ENCODE data around the gene MFNG. TPM values are rescaled to one million over a fixed set of nuclear protein-coding genes. Genes with fewer than 3 reads are reported as not detected.

Gene MFNG
- total and polyA plus RNA-seq, 3 donors from 2014 or later, result 7.5 to 8.2 (median 8.1) TPM

GRCh38 chr22:37515901-37516300 lies 29.7 kb upstream of the MFNG start:
- 68 to 97% methylated on average over 23 of the region's 23 CpGs for WGBS, 2 donors
- Histone ChIP-seq H3K4me3 (no peak overlapping the region), H3K9me3 (no peaks in the 10 kb centered on the region), H3K27me3 (no peaks in the 10 kb centered on the region), H3K4me1 (peaks cover 39% of the 10 kb centered on the region), H3K36me3 (ENCODE audit: low read depth, missing control alignments) (no peaks in the 10 kb centered on the region), H3K27ac (no peak overlapping the region)
- peak; percentile 46 for DNase-seq
- intact Hi-C loops (cut with DNase I; ENCODE audit: low total_unique reads), result no loop called here
- TF ChIP-seq CTCF (IDR thresholded peaks at IDR 0.05), result no peak
- TF ChIP-seq POLR2A (IDR thresholded peaks at IDR 0.05), result no peak

DNA sequence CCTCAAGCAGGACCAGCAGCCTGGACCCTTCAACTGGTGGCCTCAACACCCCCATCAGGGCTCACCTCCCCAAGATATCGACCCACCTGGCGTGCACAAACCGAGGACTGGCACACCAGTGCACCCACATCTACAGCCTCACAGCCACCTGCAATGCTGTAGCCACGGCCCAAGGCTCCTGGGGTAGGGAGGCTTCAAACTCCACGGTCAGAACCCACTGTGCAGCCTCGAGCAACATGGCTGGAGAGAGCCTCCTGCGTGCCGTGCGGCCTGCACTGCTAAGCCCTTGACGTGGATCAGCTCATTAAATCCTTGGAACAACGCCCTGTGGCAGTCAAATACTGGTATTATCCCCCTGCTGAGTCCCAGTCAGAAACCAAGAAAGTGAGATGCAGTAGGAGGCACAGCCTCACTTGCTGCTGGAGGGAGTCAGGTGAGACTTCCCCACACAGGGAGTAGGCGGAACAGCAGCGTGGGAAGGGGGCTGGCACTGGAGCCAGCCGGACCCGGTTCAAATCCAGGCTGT lies 28.4 kb upstream of the MFNG start:
- WGBS, 2 donors, result 68 to 95% methylated on average over 8 to 13 of the region's 15 CpGs
- Histone ChIP-seq H3K27me3 (no peaks in the 10 kb centered on the region), H3K4me3 (no peak overlapping the region), H3K4me1 (peaks cover 36% of the 10 kb centered on the region), H3K27ac (no peak overlapping the region), H3K36me3 (ENCODE audit: low read depth, missing control alignments) (no peaks in the 10 kb centered on the region), H3K9me3 (no peaks in the 10 kb centered on the region)
- intact Hi-C loops (cut with DNase I; ENCODE audit: low total_unique reads), result no loop called here
- TF ChIP-seq POLR2A (IDR thresholded peaks at IDR 0.05) (no peak), CTCF (IDR thresholded peaks at IDR 0.05) (no peak)
- DNase-seq, result peak; percentile 49

- no peak overlapping the region for H3K4me3 ChIP-seq
- peaks cover 49% of the 10 kb centered on the region for H3K4me1 ChIP-seq
- intact Hi-C loops (cut with DNase I; ENCODE audit: low total_unique reads), result no loop called here
- DNase-seq, result no peak
- no peaks in the 10 kb centered on the region for H3K9me3 ChIP-seq
- WGBS, 2 donors, result 79 to 82% methylated on average over 6 of the region's 6 CpGs
- TF ChIP-seq POLR2A (IDR thresholded peaks at IDR 0.05) (no peak), CTCF (IDR thresholded peaks at IDR 0.05) (no peak)
- H3K27ac ChIP-seq, result peak overlapping the region in 1 of 2 donors; percentile 39
- H3K36me3 ChIP-seq (ENCODE audit: low read depth, missing control alignments), result no peaks in the 10 kb centered on the region
- no peaks in the 10 kb centered on the region for H3K27me3 ChIP-seq
Measured at GRCh38 chr22:37511395-37512104, 25.4 kb upstream of the MFNG start.

GRCh38 chr22:37510091-37510490 lies 23.9 kb upstream of the MFNG start:
- Histone ChIP-seq H3K9me3 (no peaks in the 10 kb centered on the region), H3K4me3 (no peak overlapping the region), H3K4me1 (peaks cover 49% of the 10 kb centered on the region), H3K27ac (peak overlapping the region in 1 of 2 donors; percentile 45), H3K36me3 (ENCODE audit: low read depth, missing control alignments) (no peaks in the 10 kb centered on the region), H3K27me3 (no peaks in the 10 kb centered on the region)
- intact Hi-C loops (cut with DNase I; ENCODE audit: low total_unique reads), result no loop called here
- TF ChIP-seq CTCF (IDR thresholded peaks at IDR 0.05), result no peak
- no peak for TF ChIP-seq POLR2A (IDR thresholded peaks at IDR 0.05)
- 43% methylated on average over 8 to 10 of the region's 10 CpGs for WGBS, 2 donors
- no peak for DNase-seq
